H1 (cell line): ENCODE data around the gene KSR2.

Source experiments
- BCL11A ChIP-seq, 2 experiments: IDR thresholded peaks; one replicate each; pipeline ENCODE4 v1.6.1; 2011; ENCODE audit warnings: low read depth in 2 of 2, low read length in 2 of 2, mild to moderate bottlenecking in 2 of 2
- CHD1 ChIP-seq: IDR thresholded peaks from 2 replicates; pipeline ENCODE4 v1.6.1; 2012; ENCODE audit warnings: low read depth, low read length, improper control_type of control experiment
- FOSL1 ChIP-seq: IDR thresholded peaks from 2 replicates; pipeline ENCODE4 v1.6.1; 2011; ENCODE audit warnings: mild to moderate bottlenecking, low read depth, low read length, moderate library complexity; ENCODE audit not compliant: insufficient read depth
- GABPA ChIP-seq: IDR thresholded peaks from 2 replicates; pipeline ENCODE4 v1.6.1; 2011; ENCODE audit warnings: mild to moderate bottlenecking, low read length, moderate library complexity, borderline replicate concordance; ENCODE audit not compliant: insufficient read depth
- GTF2F1 ChIP-seq: IDR thresholded peaks from 2 replicates; pipeline ENCODE4 v1.6.1; 2012; ENCODE audit warnings: low read depth, low read length, improper control_type of control experiment, borderline replicate concordance
- POLR2A ChIP-seq, 2 experiments: IDR thresholded peaks; 1 replicate in 1 of 2; 2 replicates in 1 of 2; pipeline ENCODE4 v1.6.1; 2011; ENCODE audit warnings: low read depth in 2 of 2, low read length in 2 of 2, mild to moderate bottlenecking in 2 of 2; ENCODE audit errors: control extremely low read depth in 1 of 2
- POLR2AphosphoS5 ChIP-seq: IDR thresholded peaks from 2 replicates; pipeline ENCODE4 v1.6.1; 2011; ENCODE audit warnings: low read depth, low read length
- RBBP5 ChIP-seq: IDR thresholded peaks from 2 replicates; pipeline ENCODE4 v1.7.1; 2012; ENCODE audit warnings: low read depth, mild to moderate bottlenecking, inconsistent platforms, low read length, moderate library complexity, borderline replicate concordance
- SIN3A ChIP-seq, 2 experiments: IDR thresholded peaks in 1 of 2; conservative IDR thresholded peaks in 1 of 2; 2 replicates each; pipeline ENCODE4 v1.6.1; 2011 to 2012; ENCODE audit warnings: low read length in 2 of 2, improper control_type of control experiment in 1 of 2, low read depth in 1 of 2, mild to moderate bottlenecking in 1 of 2
- SP1 ChIP-seq: IDR thresholded peaks from 2 replicates; pipeline ENCODE4 v1.6.1; 2011; ENCODE audit warnings: low read depth, low read length
- TCF12 ChIP-seq: IDR thresholded peaks from 2 replicates; pipeline ENCODE4 v1.6.1; 2011; ENCODE audit warnings: low read depth, mild to moderate bottlenecking, low read length
- USF2 ChIP-seq: IDR thresholded peaks from 2 replicates; pipeline ENCODE4 v1.6.1; 2011; ENCODE audit warnings: low read length, improper control_type of control experiment
- YY1 ChIP-seq: IDR thresholded peaks from 2 replicates; pipeline ENCODE4 v1.6.1; 2011; ENCODE audit warnings: low read depth, mild to moderate bottlenecking, low read length
- TF ChIP-seq, protein P1 (sequence below), 3 experiments: IDR thresholded peaks; 1 replicate in 2 of 3; 2 replicates in 1 of 3; pipeline versions ENCODE4 v1.5.1 to v1.6.1; 2011; ENCODE audit warnings: low read length in 3 of 3, mild to moderate bottlenecking in 3 of 3, inconsistent platforms in 2 of 3, low read depth in 1 of 3, moderate library complexity in 1 of 3; ENCODE audit not compliant: insufficient read depth in 1 of 3; ENCODE audit errors: control extremely low read depth in 1 of 3

- TF ChIP-seq, protein P1, sequence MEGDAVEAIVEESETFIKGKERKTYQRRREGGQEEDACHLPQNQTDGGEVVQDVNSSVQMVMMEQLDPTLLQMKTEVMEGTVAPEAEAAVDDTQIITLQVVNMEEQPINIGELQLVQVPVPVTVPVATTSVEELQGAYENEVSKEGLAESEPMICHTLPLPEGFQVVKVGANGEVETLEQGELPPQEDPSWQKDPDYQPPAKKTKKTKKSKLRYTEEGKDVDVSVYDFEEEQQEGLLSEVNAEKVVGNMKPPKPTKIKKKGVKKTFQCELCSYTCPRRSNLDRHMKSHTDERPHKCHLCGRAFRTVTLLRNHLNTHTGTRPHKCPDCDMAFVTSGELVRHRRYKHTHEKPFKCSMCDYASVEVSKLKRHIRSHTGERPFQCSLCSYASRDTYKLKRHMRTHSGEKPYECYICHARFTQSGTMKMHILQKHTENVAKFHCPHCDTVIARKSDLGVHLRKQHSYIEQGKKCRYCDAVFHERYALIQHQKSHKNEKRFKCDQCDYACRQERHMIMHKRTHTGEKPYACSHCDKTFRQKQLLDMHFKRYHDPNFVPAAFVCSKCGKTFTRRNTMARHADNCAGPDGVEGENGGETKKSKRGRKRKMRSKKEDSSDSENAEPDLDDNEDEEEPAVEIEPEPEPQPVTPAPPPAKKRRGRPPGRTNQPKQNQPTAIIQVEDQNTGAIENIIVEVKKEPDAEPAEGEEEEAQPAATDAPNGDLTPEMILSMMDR (IDR thresholded peaks at IDR 0.05; ENCODE audit: control extremely low read depth in 1 of 3, insufficient read depth in 1 of 3, low read depth in 1 of 3, low read length in 3 of 3): no peak
- no peak for TF ChIP-seq USF2
- TF ChIP-seq CHD1: no peak
- TF ChIP-seq RBBP5: no peak
- TF ChIP-seq FOSL1: no peak
- no peak for TF ChIP-seq SIN3A (conservative IDR thresholded peaks at IDR 0.05 in 1 of 2, IDR thresholded peaks at IDR 0.05 in 1 of 2; ENCODE audit: low read depth in 1 of 2, low read length in 2 of 2)
- no peak for TF ChIP-seq POLR2A (IDR thresholded peaks at IDR 0.05; ENCODE audit: control extremely low read depth in 1 of 2, low read depth in 2 of 2, low read length in 2 of 2)
- TF ChIP-seq SP1: no peak
- TF ChIP-seq GTF2F1: no peak
- TF ChIP-seq BCL11A (IDR thresholded peaks at IDR 0.05; ENCODE audit: low read depth in 2 of 2, low read length in 2 of 2): no peak
- TF ChIP-seq YY1: no peak
- TF ChIP-seq GABPA: no peak
- no peak for TF ChIP-seq POLR2AphosphoS5
- TF ChIP-seq TCF12: no peak
Measured at GRCh38 chr12:117563007-117563406, 405.8 kb downstream of the KSR2 start.
